DOHH2 (cell line): ENCODE results near the gene IGFL1.
"Not testable (repeated sequence)": the region's sequence is repeated elsewhere in the genome, so short reads cannot be mapped to it uniquely, and the experiment has no call there.

Source experiments
- H3F3A ChIP-seq: fragments of 200-600 bp; sonication (generic), shearing (Covaris generic); 2 replicates; pipeline ENCODE4 v1.6.0; 2016; ENCODE audit warnings: antibody characterized with exemption, mild to moderate bottlenecking; ENCODE audit not compliant: control insufficient read depth, insufficient read depth
- H3K27ac ChIP-seq: fragments of 200-600 bp; sonication (generic); 2 replicates; pipeline ENCODE4 v1.5.1; 2014; ENCODE audit warnings: low read depth, mild to moderate bottlenecking, low read length, moderate library complexity
- H3K27me3 ChIP-seq: fragments of 200-600 bp; sonication (generic); 2 replicates; pipeline ENCODE4 v1.6.1; 2014; ENCODE audit warnings: mild to moderate bottlenecking, low read length, mixed read lengths; ENCODE audit not compliant: control insufficient read depth
- H3K36me3 ChIP-seq: fragments of 200-600 bp; sonication (generic); 2 replicates; pipeline ENCODE4 v1.6.1; 2014; ENCODE audit warnings: mild to moderate bottlenecking, low read length, moderate library complexity, mixed read lengths; ENCODE audit not compliant: control insufficient read depth
- H3K4me1 ChIP-seq: fragments of 200-600 bp; sonication (generic); 2 replicates; pipeline ENCODE4 v1.6.1; 2014; ENCODE audit warnings: mild to moderate bottlenecking, low read length, mixed read lengths; ENCODE audit not compliant: control insufficient read depth
- H3K4me2 ChIP-seq: fragments of 200-600 bp; sonication (generic); 2 replicates; pipeline ENCODE4 v1.6.0; 2014; ENCODE audit warnings: mild to moderate bottlenecking, low read length, moderate library complexity
- H3K4me3 ChIP-seq: fragments of 200-600 bp; sonication (generic); 2 replicates; pipeline ENCODE4 v1.5.1; 2014; ENCODE audit warnings: mild to moderate bottlenecking, low read length, mixed read lengths
- H3K79me2 ChIP-seq: fragments of 200-600 bp; sonication (generic); 2 replicates; pipeline ENCODE4 v1.6.1; 2014; ENCODE audit warnings: mild to moderate bottlenecking, low read length, mixed read lengths; ENCODE audit not compliant: control insufficient read depth
- H3K9me2 ChIP-seq: fragments of 200-600 bp; sonication (generic); replicated peaks from 2 replicates; pipeline ENCODE4 v1.6.1; 2014; ENCODE audit warnings: mild to moderate bottlenecking, low read length, mixed read lengths; ENCODE audit not compliant: control insufficient read depth
- H3K9me3 ChIP-seq: fragments of 200-600 bp; sonication (generic); 2 replicates; pipeline ENCODE4 v1.6.1; 2014; ENCODE audit warnings: antibody characterized with exemption, low read length, mixed read lengths; ENCODE audit not compliant: control insufficient read depth, insufficient read depth
- H4K20me1 ChIP-seq: fragments of 200-600 bp; sonication (generic); 2 replicates; pipeline ENCODE4 v1.6.0; 2014; ENCODE audit warnings: low read depth, mild to moderate bottlenecking, antibody characterized with exemption, low read length, moderate library complexity; ENCODE audit not compliant: control insufficient read depth, insufficient read depth
- EZH2phosphoT487 ChIP-seq: fragments of 200-600 bp; sonication (generic); IDR thresholded peaks from 2 replicates; pipeline ENCODE4 v1.6.1; 2017; ENCODE audit warnings: borderline replicate concordance, mild to moderate bottlenecking, antibody characterized with exemption, low read length, moderate library complexity, mixed read lengths
- TF ChIP-seq, protein P1 (sequence below): fragments of 200-600 bp; sonication (generic); IDR thresholded peaks from one replicate; pipeline ENCODE4 v1.5.1; 2014; ENCODE audit warnings: antibody characterized with exemption, mild to moderate bottlenecking, low read depth, low read length; ENCODE audit not compliant: poor library complexity, severe bottlenecking

The IGFL1 gene

DNA sequence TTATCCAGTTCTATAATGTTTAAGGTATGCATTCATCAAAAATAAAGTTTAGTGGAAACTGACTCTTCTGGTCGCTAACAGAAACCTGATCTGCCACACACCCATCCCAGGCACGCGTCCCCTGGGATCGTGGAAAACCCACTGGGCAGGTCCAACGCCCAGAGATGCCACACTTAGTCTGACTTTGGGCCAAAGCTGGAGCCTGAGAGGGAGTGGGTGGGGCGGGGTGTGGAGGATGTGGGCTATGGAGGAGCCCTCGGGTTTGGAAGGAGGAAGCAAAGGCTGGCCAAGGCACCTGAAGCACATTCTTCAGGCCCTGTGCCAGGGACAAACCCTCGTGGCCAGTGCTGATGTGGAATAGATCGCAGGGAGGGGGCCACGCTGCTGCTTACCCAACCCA lies 2.5 kb downstream of the IGFL1 start:
- Histone ChIP-seq H3K79me2 (no peaks in the 10 kb centered on the region), H3K27ac (no peak overlapping the region), H3K4me1 (no peaks in the 10 kb centered on the region), H3K36me3 (no peaks in the 10 kb centered on the region), H3F3A (no peaks in the 10 kb centered on the region), H3K9me3 (no peaks in the 10 kb centered on the region), H3K27me3 (no peaks in the 10 kb centered on the region; the same call in 1 of the 2 replicates), H3K4me2 (no peak overlapping the region), H3K9me2 (no peaks in the 10 kb centered on the region), H3K4me3 (no peak overlapping the region), H4K20me1 (no peaks in the 10 kb centered on the region)
- no peak for TF ChIP-seq EZH2phosphoT487
- TF ChIP-seq, protein P1, sequence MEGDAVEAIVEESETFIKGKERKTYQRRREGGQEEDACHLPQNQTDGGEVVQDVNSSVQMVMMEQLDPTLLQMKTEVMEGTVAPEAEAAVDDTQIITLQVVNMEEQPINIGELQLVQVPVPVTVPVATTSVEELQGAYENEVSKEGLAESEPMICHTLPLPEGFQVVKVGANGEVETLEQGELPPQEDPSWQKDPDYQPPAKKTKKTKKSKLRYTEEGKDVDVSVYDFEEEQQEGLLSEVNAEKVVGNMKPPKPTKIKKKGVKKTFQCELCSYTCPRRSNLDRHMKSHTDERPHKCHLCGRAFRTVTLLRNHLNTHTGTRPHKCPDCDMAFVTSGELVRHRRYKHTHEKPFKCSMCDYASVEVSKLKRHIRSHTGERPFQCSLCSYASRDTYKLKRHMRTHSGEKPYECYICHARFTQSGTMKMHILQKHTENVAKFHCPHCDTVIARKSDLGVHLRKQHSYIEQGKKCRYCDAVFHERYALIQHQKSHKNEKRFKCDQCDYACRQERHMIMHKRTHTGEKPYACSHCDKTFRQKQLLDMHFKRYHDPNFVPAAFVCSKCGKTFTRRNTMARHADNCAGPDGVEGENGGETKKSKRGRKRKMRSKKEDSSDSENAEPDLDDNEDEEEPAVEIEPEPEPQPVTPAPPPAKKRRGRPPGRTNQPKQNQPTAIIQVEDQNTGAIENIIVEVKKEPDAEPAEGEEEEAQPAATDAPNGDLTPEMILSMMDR: no peak

DNA sequence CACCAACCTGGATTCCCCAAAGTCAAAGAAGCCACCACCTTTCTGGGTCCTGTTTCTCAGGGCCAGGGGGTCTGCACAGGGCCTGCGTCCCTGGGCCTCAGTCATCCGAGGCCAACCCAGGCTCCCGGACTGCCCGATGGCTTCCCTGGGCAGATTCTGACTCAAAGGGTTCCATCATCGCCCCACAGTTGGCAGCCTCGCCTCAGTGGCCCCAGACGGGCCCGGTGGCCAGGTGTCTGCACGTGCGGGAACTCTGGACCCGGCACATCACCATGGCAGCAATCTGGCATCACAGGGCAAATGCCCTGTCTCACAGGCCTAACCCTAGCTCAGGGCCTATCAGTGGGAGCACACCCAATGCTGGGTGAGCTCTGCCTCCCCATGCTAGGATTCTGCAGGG lies 2.9 kb downstream of the IGFL1 start:
- no peak for TF ChIP-seq EZH2phosphoT487
- TF ChIP-seq, protein P1: no peak
- no peaks in the 10 kb centered on the region for H3K9me2 ChIP-seq
- no peaks in the 10 kb centered on the region for H3K36me3 ChIP-seq
- H3K27me3 ChIP-seq: no peaks in the 10 kb centered on the region; the same call in 1 of the 2 replicates
- H3K9me3 ChIP-seq: no peaks in the 10 kb centered on the region
- H3K79me2 ChIP-seq: no peaks in the 10 kb centered on the region
- H3K27ac ChIP-seq: no peak overlapping the region
- H4K20me1 ChIP-seq: no peaks in the 10 kb centered on the region
- no peak overlapping the region for H3K4me2 ChIP-seq
- no peaks in the 10 kb centered on the region for H3K4me1 ChIP-seq
- no peak overlapping the region for H3K4me3 ChIP-seq
- no peaks in the 10 kb centered on the region for H3F3A ChIP-seq

DNA sequence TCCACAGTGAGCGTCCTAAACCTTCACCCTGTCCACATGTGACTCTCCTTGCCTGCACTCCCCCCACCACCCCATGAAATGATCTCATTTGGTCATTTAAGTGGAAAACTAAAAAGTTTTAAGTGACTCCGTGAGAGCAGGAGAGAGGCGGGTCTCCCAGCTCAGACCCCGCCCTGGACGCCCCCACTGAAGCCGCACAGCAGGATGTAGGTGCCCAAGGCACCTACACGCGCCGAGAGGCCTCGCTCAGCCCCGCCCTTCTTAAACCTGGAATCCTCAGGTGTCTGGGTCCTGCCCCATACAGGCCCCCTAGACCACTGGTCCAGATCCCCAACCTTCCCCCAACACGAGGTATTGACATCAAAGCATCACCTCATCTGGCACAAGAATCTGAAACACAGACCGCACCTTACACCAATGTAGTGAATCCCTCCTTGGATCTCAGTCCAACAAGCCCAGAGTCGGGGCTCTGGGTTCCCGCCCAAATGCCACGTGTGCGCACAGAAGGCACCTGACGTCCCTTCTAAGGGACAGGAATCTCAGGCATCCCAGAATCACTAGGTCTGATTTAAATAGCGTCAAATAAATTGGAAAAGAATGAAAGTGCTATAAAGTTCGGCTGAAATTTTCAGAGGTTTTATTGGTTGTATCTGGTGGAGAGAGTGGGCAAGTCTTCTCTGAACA lies 3.5 kb downstream of the IGFL1 start:
- TF ChIP-seq, protein P1: no peak
- no peak for TF ChIP-seq EZH2phosphoT487
- no peaks in the 10 kb centered on the region for H3K9me2 ChIP-seq
- H3K79me2 ChIP-seq: no peaks in the 10 kb centered on the region
- no peaks in the 10 kb centered on the region for H3K36me3 ChIP-seq
- no peak overlapping the region for H3K4me2 ChIP-seq
- H4K20me1 ChIP-seq: no peaks in the 10 kb centered on the region
- H3K4me1 ChIP-seq: no peaks in the 10 kb centered on the region
- H3K27ac ChIP-seq: no peak overlapping the region
- no peaks in the 10 kb centered on the region; the same call in 1 of the 2 replicates for H3K27me3 ChIP-seq
- no peaks in the 10 kb centered on the region for H3K9me3 ChIP-seq
- no peak overlapping the region for H3K4me3 ChIP-seq
- H3F3A ChIP-seq: no peaks in the 10 kb centered on the region

DNA sequence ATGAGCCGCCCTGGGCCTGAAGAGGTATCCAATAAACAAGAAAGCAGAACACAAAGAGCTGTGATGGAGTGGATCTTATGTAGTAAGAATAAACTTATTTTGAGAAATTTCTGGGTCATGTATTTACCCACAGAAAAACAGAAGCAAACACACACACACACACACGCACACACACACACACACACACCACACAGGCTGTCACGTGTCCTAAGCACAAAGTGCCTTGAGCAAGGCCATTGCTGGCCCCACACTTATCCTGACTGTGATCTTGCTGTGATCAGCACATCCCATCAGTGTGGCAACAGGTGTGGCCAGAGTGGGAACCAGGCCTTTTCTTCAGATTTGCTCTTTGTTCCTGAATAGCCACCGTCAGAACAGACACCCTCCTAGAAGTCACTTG lies 4.3 kb downstream of the IGFL1 start:
- not testable (repeated sequence) for H3K79me2 ChIP-seq, H3K9me3 ChIP-seq, H3K27me3 ChIP-seq, H3K27ac ChIP-seq, H3F3A ChIP-seq, H3K4me2 ChIP-seq, H3K36me3 ChIP-seq, H3K9me2 ChIP-seq, H3K4me1 ChIP-seq, H3K4me3 ChIP-seq, H4K20me1 ChIP-seq

DNA sequence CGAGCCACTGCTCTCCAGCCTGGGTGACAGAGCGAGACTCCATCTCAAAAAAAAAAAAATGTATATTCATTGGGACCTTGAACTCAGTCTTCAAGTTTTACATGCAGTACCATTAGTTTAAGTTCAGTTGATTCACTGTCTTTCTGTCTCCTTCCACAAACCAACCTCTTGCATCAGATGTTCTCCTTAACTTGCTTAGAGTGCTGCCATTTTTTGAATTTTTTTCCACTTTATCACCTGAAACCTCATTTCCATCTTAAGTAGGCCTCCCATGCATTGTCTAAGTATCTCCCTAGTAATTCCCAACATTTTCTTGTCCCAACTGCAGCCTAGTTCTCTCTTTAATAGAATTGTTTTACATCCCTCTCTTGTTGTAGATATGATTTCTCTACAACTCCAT lies 8.6 kb downstream of the IGFL1 start:
- H4K20me1 ChIP-seq, H3K79me2 ChIP-seq, H3K4me3 ChIP-seq, H3K4me2 ChIP-seq, H3K27ac ChIP-seq, H3K9me2 ChIP-seq, H3K9me3 ChIP-seq, H3K36me3 ChIP-seq, H3F3A ChIP-seq, H3K27me3 ChIP-seq, H3K4me1 ChIP-seq: not testable (repeated sequence)
